Fibroblast of skin of right quadriceps (primary cell): ENCODE data around the gene IMPA2.

Experiments
- DNase-seq: peaks from one replicate; pipeline ENCODE4 v3.0.0-alpha.2; 2013

IMPA2 gene

DNA sequence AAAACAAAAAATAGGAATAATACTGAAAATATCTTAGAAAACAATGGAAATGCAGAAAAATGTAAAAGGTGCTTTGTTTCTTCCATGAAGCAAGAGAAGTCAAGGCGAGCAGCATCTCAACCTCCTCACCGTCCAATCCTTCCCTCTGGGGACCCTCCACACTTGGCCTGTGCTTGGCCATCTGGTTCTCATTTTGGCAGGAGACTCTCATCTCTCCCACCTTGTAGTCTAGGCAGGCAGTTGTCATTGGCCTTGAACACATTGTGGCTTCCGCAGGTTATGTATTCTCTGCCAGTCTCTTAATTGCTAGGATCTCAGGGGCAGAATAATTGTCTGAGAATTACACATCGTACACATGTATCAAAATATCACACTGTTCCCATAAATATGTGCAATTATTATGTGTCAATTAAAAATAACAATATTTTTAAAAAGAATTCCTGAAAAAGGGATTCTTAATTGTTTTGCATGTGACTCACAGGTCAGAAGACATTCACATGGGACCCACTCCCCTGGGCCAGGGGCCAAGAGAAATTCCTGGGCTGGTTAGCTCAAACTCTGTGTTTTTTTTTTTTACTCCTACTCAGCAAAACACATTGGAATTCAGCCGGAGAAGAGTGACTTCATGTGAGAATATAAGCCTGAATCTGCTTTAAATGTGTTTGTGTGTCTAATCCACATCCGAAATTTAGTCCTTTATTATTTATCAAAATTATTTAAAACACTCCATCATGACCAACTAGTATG lies 98.4 kb downstream of the IMPA2 start:
- DNase-seq, result peak; percentile 88
